ENCODE data around the gene PDSS2. TPM values are rescaled to one million over a fixed set of nuclear protein-coding genes. Genes with fewer than 3 reads are reported as not detected.

The PDSS2 gene
- total RNA-seq, 1 donor from 2014 or later = 14.9 TPM

- no peaks in the 10 kb centered on the region for H3K4me1 Mint-ChIP-seq
- no peak for TF ChIP-seq CTCF (conservative IDR thresholded peaks at IDR 0.05)
- H3K4me3 Mint-ChIP-seq = no peak overlapping the region
- no peak overlapping the region for H3K27ac Mint-ChIP-seq (ENCODE audit: unreplicated experiment)
- H3K36me3 Mint-ChIP-seq (ENCODE audit: low read depth) = no peaks in the 10 kb centered on the region
- no peaks in the 10 kb centered on the region for H3K27me3 Mint-ChIP-seq (ENCODE audit: low read depth)
- DNase-seq (ENCODE audit: low read depth, low spot score) = peak; percentile 3
- H3K9me3 Mint-ChIP-seq = no peaks in the 10 kb centered on the region
Measured at GRCh38 chr6:107185391-107185970, 273.9 kb downstream of the PDSS2 start.

GRCh38 chr6:107184435-107184834 is 274.9 kb downstream of the PDSS2 start:
- no peaks in the 10 kb centered on the region for H3K36me3 Mint-ChIP-seq (ENCODE audit: low read depth)
- H3K4me3 Mint-ChIP-seq = no peak overlapping the region
- H3K9me3 Mint-ChIP-seq = no peaks in the 10 kb centered on the region
- H3K27me3 Mint-ChIP-seq (ENCODE audit: low read depth) = no peaks in the 10 kb centered on the region
- H3K4me1 Mint-ChIP-seq = no peaks in the 10 kb centered on the region
- no peak for DNase-seq (ENCODE audit: low read depth, low spot score)
- no peak overlapping the region for H3K27ac Mint-ChIP-seq (ENCODE audit: unreplicated experiment)
- no peak for TF ChIP-seq CTCF (conservative IDR thresholded peaks at IDR 0.05)

- Mint-ChIP-seq H3K27ac (ENCODE audit: unreplicated experiment) (no peak overlapping the region), H3K36me3 (ENCODE audit: low read depth) (no peaks in the 10 kb centered on the region), H3K9me3 (no peaks in the 10 kb centered on the region), H3K4me1 (no peaks in the 10 kb centered on the region), H3K4me3 (no peak overlapping the region), H3K27me3 (ENCODE audit: low read depth) (no peaks in the 10 kb centered on the region)
- TF ChIP-seq CTCF (conservative IDR thresholded peaks at IDR 0.05) = no peak
- DNase-seq (ENCODE audit: low read depth, low spot score) = no peak
Measured at GRCh38 chr6:107180099-107180498, 279.3 kb downstream of the PDSS2 start.

GRCh38 chr6:107179004-107179403 is 280.4 kb downstream of the PDSS2 start:
- TF ChIP-seq CTCF (conservative IDR thresholded peaks at IDR 0.05) = peak; percentile 44
- Mint-ChIP-seq H3K27ac (ENCODE audit: unreplicated experiment) (no peak overlapping the region), H3K4me3 (no peak overlapping the region), H3K27me3 (ENCODE audit: low read depth) (no peaks in the 10 kb centered on the region), H3K9me3 (no peaks in the 10 kb centered on the region), H3K36me3 (ENCODE audit: low read depth) (no peaks in the 10 kb centered on the region), H3K4me1 (no peaks in the 10 kb centered on the region)
- DNase-seq (ENCODE audit: low read depth, low spot score) = peak; percentile 12

- TF ChIP-seq CTCF (conservative IDR thresholded peaks at IDR 0.05) = no peak
Measured at GRCh38 chr6:107173779-107174178, 285.6 kb downstream of the PDSS2 start.

More at GRCh38 chr6:107173779-107174178, 285.6 kb downstream of the PDSS2 start:
- H3K9me3 Mint-ChIP-seq = peaks cover 2% of the 10 kb centered on the region
- H3K4me1 Mint-ChIP-seq = no peaks in the 10 kb centered on the region
- no peak for DNase-seq (ENCODE audit: low read depth, low spot score)
- peaks cover 9% of the 10 kb centered on the region for H3K36me3 Mint-ChIP-seq (ENCODE audit: low read depth)
- H3K27me3 Mint-ChIP-seq (ENCODE audit: low read depth) = no peaks in the 10 kb centered on the region
- H3K27ac Mint-ChIP-seq (ENCODE audit: unreplicated experiment) = no peak overlapping the region
- H3K4me3 Mint-ChIP-seq = no peak overlapping the region

Data from neural crest cell (in vitro differentiated cells).